Measurements from ENCODE around the gene ATF2.
"Not testable (repeated sequence)": the region's sequence is repeated elsewhere in the genome, so short reads cannot be mapped to it uniquely, and the experiment has no call there.

Gene ATF2

DNA sequence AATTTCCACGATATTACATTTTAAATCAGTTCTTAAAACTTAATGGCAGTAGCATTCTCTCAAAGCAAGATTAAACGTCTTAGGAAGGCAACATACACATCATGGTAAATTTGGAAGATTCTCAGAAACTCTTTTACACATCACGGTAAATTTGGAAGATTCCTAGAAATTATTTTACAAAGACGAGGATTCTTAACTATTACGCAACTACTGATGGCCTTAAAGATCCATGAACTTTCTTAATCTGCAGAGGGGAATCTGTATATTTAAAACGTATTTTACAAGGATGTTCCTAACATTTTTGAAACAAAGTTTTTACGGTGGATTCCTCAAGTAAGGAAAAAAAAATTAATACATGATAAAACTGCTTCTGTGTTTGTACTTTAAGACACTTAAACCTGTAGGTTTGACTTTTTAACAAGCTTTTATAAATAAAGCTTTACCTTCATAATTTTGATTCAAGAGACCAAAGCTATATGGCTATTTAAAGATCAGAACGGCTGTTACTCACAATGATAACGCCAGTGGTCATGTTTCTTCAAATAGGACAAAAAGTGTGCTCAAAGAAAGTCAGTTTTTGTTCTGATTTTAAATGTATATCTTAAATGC lies 1.7 kb downstream of the ATF2 start:
- no peak for DNase-seq (ENCODE audit: low spot score)

- no peak for DNase-seq (ENCODE audit: low spot score)
Observed at GRCh38 chr2:175164235-175164634, 3.8 kb downstream of the ATF2 start.

DNA sequence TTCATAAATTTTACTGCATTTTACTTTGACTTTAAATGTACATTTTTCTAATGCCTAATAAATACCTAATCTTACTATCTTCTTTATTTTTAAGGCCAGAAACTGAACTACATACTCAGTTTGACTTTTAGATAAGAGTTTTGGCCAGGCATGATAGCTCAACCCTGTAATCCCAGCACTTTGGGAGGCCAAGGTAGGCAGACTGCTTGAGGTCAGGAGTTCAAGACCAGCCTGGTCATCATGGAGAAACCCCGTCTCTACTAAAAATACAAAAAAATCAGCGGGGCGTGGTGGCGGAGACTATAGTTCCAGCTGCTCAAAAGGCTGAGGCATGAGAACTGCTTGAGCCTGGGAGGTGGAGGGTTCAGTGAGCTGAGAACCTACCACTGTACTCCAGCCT lies 9.1 kb downstream of the ATF2 start:
- no peak for DNase-seq (ENCODE audit: low spot score)

GRCh38 chr2:175156534-175156933 lies 11.5 kb downstream of the ATF2 start:
- no peak for DNase-seq (ENCODE audit: low spot score)

DNA sequence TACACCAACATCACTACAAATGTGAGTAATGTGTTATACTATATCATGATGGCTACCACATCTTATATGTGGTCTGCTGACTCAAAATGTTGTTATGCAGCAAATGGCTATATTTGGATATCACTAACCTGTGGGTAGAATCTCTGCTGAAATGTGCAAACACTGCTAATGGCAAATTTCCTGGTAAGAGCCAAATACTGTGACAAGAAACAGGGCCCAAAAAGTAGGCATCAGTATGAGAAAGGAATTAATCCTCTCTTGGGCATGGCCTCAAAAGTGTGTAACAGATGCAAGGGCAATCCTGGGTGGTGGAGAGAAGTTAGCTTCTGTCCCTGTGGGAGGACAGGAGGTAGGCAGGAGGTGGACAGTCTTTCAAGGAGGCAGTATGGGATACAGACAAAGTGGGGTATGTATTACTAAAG lies 13.3 kb downstream of the ATF2 start:
- DNase-seq (ENCODE audit: low spot score), result peak; percentile 26

DNA sequence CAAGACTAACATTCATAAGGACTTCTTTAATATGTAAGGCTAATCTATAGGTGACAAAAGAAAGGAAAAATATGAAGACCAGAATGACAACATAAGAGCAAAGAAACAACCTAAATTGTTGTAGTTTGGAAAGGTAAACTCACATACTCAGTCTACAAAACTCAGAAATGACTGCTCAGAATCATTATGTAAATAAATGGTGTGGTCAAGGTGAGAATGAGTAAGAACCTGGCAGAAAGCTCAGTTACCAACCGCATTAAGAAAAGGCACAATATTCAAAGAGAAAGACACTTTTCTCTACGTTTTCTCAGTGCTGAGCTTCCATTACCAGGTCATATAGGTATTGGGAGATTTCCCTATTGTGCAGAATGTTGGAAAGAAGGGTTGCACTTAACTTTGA lies 15.8 kb downstream of the ATF2 start:
- DNase-seq (ENCODE audit: low spot score), result no peak

DNA sequence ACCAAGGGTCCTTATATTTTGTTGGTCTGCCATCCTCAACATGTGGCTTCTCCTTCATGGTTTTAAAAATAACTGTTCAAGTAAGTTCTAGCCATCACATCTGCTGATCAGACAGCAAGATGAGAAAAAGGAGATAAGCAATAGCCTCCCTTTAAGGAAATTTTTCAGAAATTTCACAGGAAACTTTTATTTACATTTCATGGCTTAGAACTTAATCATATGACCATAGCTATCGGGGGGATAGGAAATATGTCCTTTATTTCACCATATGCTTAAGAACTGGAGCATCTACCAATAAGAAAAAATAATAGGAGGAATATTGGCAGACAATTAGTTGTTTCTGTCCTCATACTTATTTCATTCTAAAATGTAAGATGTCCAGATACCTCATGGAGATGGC lies 16.2 kb downstream of the ATF2 start:
- no peak for DNase-seq (ENCODE audit: low spot score)

GRCh38 chr2:175147186-175147585 lies 20.8 kb downstream of the ATF2 start:
- peak; percentile 3 for DNase-seq (ENCODE audit: low spot score)

GRCh38 chr2:175143678-175144077 lies 24.3 kb downstream of the ATF2 start:
- no peak for DNase-seq (ENCODE audit: low spot score)

DNA sequence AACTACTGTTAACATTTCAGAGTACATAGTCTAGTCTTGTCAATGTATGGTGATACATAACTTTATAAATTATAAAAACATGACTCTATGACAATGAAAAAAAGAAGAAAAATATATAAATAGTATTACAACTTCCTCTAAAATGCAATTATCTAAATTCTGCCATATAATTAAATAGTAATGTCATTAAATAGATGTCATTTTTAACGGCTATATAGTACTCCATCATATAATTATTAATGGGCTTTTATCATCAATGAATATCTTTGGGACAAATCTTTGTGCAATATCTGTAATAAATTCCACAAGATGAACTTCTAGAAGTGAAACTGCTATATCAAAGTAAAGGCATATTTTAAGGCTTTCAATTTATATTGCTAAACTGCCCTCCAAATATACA lies 24.8 kb downstream of the ATF2 start:
- no peak for DNase-seq (ENCODE audit: low spot score)

GRCh38 chr2:175140332-175140731 lies 27.7 kb downstream of the ATF2 start:
- DNase-seq (ENCODE audit: low spot score), result no peak

GRCh38 chr2:175137793-175138192 lies 30.2 kb downstream of the ATF2 start:
- DNase-seq (ENCODE audit: low spot score), result no peak

DNA sequence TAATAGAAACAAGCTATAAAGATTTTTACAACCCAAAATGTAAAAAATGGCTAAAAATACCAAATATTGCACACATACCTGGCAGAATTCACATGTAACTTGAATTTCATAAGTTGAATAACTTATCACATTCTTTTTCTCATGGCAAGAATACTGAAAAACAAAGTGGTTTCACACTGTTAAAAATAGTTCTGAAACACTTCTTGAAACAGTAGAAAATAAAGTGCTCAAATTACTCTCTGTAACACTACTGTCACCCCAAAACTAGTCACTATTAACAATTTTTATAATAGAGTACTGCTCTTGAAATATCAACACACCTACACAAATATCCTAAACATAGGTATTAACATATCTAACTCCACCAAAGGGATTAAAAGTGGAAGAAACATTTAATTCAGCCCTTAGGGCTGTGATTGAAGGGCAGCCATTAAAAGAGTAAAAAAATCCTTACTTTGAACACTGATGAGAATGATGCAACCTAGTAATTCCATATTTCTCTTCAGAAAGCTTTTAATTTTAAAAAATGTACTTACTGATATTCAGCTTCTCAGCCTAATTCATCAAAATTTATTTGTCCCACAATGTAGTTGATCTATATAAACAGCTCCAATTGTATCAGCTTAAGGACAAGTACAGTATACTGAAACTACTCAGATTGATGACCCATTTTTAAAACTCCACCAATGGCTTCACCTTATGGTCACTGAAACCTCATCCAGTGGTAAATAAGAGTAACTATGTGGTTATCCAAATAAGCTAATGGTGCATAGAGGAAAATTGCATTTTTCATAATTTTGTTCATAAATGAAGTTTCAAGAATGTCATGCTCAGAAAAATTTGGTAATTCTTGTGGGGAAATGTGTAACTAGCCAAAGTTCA lies 31.4 kb downstream of the ATF2 start:
- DNase-seq (ENCODE audit: low spot score), result no peak

DNA sequence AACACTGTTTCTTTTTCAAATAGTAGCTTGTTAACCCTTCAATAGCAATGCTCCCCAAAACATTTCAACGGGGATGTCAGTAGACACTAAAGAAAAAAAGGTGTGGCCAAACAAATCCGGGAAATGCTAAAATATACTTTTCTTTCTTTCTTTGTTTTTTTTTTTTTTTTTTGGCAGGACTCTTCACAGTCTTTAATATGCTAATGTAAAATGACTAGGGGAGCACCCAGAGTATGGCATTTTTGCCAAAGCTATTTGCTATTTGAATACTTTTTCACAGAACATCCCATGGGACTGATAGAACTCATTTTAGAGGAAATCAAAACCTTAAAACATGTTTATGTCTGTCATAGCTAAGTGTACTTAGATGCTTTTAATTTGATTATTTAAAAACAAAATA lies 32.1 kb downstream of the ATF2 start:
- no peak for DNase-seq (ENCODE audit: low spot score)

GRCh38 chr2:175135177-175135576 lies 32.8 kb downstream of the ATF2 start:
- DNase-seq (ENCODE audit: low spot score), result no peak

- DNase-seq (ENCODE audit: low spot score), result no peak
Observed at GRCh38 chr2:175131252-175131651, 36.8 kb downstream of the ATF2 start.

GRCh38 chr2:175126661-175127060 lies 41.3 kb downstream of the ATF2 start:
- no peak for DNase-seq (ENCODE audit: low spot score)

DNA sequence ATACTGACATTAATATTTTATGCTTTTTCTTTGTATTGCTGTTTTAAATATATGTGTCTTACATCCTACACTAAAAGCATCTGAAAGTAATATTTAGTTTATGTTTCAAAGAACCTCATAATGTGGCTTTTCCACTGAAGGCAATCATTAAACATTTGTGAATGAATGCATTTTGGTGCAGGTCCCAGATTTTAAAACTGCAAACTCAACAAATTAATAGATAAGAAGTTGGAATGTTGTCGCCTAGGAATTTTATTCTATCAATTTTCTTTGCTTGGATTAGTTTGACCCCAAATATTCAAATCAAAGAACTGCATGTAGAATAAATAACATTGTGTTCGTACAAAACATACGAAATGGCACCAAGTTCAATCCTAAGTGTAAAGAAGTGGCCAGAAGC lies 44.7 kb downstream of the ATF2 start:
- DNase-seq (ENCODE audit: low spot score), result no peak

DNA sequence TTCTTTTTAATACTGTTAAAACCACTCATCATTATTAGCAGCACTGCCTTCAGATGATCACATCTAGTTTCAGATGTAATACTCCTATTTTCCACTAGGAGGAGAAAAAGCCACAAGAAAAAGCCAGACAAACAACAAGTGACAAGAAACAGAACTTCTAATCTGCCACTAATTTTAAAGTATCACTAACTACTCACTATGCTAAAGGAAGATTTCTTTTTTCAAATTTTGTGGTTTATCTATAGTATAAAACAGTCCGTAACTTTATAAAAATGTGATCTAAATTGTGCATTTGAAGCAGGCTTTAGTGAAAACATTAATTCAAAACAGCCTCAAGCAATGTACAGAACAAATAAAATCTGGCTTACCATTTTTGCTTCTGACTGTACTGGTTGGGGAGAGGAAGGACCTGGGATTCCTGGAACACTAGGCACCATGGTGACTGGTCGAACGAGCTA lies 56.8 kb downstream of the ATF2 start:
- peak; percentile 19 for DNase-seq (ENCODE audit: low spot score)

DNA sequence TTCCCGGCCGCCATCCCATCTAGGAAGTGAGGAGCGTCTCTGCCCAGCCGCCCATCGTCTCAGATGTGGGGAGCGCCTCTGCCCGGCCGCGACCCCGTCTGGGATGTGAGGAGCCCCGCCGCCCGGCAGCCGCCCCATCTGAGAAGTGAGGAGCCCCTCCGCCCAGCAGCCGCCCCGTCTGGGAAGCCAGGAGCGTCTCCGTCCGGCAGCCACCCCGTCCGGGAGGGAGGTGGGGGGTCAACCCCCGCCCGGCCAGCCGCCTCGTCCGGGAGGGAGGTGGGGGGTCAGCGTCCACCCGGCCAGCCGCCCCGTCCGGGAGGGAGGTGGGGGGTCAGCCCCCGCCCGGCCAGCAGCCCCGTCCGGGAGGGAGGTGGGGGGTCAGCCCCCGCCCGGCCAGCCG lies 59.9 kb downstream of the ATF2 start:
- DNase-seq (ENCODE audit: low spot score), result not testable (repeated sequence)

GRCh38 chr2:175107146-175107545 lies 60.9 kb downstream of the ATF2 start:
- DNase-seq (ENCODE audit: low spot score), result no peak

- DNase-seq (ENCODE audit: low spot score), result no peak
Observed at GRCh38 chr2:175103191-175103590, 64.8 kb downstream of the ATF2 start.

DNA sequence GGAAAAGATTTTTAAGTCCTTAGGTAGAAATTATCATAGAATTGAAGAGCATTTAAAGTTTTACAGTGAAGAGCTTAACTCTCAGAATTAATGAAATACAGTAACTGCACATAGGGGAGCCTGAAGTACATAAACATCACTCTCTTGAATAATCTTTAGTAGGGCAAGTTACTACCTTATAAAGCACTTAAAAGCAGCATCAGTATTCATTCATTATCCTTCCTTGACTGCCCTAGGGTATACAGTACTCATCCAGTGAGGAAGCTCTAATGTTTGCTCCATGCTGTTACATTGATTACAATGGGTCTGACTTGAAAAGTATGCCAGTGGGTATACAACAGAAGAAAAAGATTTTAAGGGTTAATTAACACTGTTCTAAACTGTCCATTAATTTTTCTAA lies 66.5 kb downstream of the ATF2 start:
- no peak for DNase-seq (ENCODE audit: low spot score)

GRCh38 chr2:175097297-175097696 lies 70.7 kb downstream of the ATF2 start:
- DNase-seq (ENCODE audit: low spot score), result peak; percentile 87
